ENCODE measurements around the gene PCBP3.
"Not testable (repeated sequence)": the region's sequence is repeated elsewhere in the genome, so short reads cannot be mapped to it uniquely, and the experiment has no call there.

Gene PCBP3

DNA sequence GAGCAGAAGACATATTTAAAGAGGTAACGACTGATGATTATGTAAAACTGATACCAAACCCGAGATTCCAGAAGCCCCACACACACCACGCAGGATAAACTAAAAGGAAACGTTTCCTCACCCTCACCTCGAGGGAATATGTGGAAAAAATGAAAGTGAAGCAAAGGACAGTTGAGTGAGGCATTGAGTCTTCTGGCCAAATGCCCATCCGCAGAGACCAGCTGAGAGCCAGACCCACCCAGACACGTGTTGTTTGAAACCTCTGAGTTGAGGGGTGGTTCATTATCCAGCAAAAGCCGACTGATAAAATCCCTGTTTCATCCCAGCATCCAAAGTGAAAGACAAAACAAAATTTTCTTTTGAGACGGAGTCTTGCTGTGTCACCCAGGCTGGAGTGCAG is 29.6 kb upstream of the PCBP3 start:
- no peak for DNase-seq

GRCh38 chr21:45615145-45615711 is 28.3 kb upstream of the PCBP3 start:
- DNase-seq: no peak

- no peak for DNase-seq
These were observed 26.3 kb upstream of the PCBP3 start for GRCh38 chr21:45617021-45617921.

DNA sequence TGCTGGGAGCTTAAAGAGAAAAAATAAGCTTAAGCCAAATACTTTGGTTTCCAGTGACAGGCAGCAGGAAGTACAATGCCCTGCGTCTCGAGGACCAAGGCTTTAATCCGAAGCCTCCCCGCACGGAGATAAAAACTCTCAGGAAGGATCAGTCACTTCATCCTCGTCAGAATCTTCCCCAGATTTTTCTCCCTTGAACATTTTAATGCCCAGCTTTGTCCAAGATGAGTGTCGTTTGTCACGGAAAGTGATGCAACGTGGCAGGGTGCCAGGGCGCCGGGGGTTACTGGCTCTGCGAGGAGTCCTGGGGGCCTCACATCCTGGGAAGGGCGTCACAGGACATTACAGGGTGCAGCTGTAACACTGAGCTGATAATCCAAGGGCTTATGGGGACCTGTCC is 25.2 kb upstream of the PCBP3 start:
- peak; percentile 25 for DNase-seq

DNA sequence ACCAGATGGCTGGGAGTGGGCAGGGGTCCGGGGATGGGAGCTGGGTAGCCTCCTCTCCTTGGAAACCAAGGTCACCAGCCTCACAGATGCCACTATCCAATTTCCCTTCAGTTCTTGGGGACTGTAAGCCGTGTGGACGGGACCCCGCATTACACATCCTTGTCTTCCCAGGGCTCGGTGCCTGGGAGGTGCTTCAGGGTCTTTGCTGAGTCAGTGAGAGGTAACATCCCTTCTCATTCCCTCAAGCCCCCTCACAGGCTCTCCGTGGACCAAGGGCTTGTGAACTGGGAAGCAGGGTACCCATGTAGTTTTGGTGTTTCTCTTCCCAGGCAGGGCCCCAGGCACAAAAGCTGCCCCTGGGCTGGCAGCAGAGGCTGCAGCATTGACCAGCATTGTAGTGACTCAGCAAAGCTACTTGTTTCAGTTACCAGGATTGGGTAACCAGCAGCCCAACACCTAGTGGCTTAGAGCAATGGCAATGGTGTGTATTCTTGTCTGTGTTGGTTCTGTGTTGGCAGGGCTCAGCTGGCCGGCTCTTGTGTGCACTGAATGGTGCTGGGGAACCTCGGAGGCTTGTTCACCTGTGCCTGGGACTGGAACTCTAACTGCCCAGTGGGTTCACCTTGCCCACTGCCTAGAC is 24.6 kb upstream of the PCBP3 start:
- no peak for DNase-seq

DNA sequence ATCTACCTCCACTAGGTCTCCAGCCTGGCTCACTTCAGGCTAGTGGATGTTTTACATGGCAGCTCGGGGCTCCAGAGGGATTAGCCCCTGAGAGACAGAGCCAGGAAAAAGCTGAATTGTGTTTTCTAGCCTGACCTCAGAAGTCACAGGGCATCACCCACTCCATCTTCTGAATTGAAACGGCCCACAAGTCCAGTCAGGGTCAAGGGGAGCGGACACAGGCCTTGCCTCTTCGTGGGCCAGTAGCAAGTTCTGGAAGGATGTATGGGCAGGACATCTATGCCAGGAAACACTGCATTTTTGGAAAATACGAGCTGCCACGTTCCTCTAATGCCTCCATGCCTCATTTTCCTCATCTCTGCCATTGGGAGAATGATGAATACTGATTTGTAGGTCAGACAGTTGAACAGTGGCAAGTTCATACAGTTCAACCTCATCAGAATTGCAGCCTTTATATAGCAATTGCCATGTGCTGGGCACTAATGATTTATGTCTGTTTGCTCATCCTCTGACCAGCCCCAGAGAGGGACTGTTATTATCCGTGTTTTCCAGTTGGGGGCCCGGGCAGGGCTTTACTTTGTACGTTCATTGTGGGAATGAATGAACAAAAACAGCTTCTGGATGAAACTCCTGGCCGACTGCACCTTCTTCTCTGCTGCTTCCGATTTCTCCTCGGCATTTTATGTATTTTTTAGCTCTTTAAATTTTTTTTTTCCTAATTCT is 23.2 kb upstream of the PCBP3 start:
- no peak for DNase-seq

GRCh38 chr21:45621435-45622331 is 21.8 kb upstream of the PCBP3 start:
- not testable (repeated sequence) for DNase-seq

GRCh38 chr21:45622416-45623097 is 21.0 kb upstream of the PCBP3 start:
- no peak for DNase-seq

GRCh38 chr21:45623436-45623835 is 20.1 kb upstream of the PCBP3 start:
- no peak for DNase-seq

GRCh38 chr21:45626127-45626526 is 17.4 kb upstream of the PCBP3 start:
- DNase-seq: not testable (repeated sequence)

DNA sequence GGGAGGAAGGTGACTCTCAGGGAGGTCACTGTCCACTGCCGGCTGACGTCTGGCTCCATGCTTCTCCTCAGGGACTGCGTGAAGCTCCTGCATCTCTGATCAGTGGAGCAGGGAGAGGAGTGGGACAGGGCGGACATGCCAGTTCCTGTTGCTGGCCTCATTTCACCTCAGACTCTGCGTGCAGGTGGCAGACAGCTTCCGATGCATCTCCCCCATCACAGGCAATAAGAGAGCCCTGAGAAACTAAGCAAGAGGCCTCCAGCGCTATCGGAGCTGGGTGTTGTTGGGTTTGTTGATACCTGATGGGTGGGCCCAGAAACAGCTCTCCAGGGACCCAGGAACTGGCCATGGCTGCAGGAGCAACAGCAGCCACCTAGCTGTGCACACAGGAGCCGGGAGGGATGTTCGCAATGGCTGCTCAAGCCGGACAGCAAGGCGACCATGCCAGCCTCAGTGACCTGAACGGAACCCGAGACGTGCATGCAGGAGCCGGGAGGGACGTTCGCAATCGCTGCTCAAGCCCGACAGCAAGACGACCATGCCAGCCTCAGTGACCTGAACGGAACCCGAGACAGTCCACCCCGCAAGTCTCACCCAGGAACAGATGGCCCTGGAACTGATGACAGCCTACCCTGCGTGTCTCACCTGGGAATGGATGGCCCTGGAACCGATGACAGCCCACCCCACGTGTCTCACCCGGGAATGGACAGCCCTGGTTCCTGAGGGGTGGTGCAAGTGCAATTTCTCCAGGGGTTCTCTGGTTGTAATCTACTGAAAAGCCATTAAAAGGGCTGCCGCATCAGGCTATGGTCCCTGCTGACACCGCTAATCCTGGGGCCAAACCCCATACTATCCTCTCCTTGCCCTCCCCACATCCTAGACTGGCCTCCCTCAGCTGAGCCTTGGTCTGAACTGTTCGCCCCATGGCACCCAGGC is 14.2 kb upstream of the PCBP3 start:
- DNase-seq: no peak

- DNase-seq: no peak
These were observed 13.3 kb upstream of the PCBP3 start for GRCh38 chr21:45630066-45630694.

DNA sequence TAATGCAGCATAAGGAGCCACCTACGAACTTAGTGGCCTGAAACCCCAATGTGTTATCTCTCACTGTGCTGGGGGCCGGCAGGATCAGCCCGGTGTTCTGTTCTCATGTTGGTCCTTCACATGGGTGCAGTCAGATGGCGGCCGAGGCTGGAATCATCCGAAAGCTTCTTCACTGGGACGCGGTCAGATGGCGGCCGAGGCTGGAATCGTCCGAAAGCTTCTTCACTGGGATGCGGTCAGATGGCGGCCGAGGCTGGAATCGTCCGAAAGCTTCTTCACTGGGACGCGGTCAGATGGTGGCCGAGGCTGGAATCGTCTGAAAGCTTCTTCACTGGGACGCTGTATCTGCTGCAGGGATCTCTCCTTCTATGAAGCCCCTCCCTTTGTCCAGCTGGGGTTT is 12.6 kb upstream of the PCBP3 start:
- no peak for DNase-seq

GRCh38 chr21:45631540-45631939 is 12.0 kb upstream of the PCBP3 start:
- DNase-seq: no peak

DNA sequence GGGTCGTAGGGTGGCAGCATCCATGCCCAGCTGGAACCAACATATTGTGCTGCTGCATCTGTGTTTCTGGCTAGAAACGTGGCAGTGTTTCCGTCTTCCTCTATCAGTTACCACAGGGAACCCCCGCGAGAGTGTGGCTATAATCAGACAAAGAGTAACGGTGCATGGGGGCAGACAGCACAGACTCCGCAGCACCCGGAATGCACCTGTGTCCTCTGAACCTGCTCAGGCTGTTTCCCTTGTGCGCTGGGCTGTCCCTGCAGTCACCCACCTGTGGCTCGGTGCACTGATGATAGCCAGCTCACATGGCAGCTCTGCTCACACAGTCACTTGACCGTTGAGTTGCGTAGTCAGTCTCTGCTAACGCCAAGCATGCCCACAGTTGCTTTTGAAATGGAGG is 11.4 kb upstream of the PCBP3 start:
- no peak for DNase-seq

- no peak for DNase-seq
These were observed 10.8 kb upstream of the PCBP3 start for GRCh38 chr21:45632637-45633251.

GRCh38 chr21:45634511-45635183 is 8.9 kb upstream of the PCBP3 start:
- DNase-seq: peak; percentile 41
